HUDEP-2 (cell line): ENCODE data around the gene FGF14.

Source experiments
- DNase-seq, 76 experiments: peaks; one replicate each; lab custom pipeline; 2025; ENCODE audit not compliant: unreplicated experiment in 76 of 76; lab: John Stamatoyannopoulos, UW

FGF14 gene

DNA sequence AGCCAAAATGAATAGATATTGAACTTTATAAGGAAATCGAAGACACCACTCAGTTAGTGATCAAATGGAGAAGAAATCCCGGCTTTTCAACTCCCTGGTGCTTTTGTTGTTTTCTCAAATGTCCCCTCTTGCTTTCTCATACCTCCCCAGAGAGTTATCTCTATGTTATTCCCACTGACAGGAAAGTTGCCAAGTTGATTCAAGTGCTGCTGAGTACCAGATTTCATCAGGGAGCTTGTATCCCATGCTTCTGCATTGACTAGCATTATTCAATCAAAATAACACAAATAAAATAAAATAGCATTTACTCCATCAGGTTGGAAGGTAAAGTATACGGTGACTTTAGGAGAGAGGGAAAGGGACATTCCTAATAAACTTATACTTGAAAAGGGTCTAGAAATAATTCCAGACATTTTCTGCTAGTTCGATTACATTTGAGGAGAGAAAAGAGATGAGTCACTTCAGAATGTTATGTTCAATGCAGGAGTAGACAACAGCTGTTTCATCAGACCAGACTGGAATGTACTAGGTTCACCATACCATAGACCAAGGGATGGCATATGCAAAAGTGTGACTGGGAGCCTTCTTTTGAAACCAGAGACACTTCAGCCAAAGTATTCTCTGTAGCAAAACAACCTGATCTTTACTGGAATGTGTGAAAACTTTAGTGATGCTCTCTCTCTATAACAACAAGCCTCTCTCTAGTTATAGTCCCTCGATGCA is 397.8 kb downstream of the FGF14 start:
- no peak for DNase-seq

GRCh38 chr13:102002287-102002686 is 399.6 kb downstream of the FGF14 start:
- no peak for DNase-seq

- no peak for DNase-seq
Observed at GRCh38 chr13:102000764-102001163, 401.1 kb downstream of the FGF14 start.

DNA sequence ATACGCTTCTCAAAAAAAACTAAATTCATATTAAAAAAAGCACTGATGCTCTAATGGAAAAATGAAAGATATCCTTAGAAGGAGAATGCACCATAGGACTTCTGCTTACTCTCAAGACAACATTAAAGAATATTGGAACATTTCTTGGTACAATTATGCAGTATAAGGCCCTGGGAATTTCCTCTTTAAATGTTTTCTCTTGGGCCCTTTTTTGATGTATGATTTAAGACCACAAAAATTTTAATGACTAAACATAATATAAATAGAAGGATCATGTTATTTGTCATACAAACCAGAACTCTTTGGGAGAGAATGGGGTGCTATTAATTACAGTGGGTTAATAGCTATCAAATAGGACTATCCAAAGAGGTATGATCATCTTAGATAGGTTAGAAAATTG is 403.7 kb downstream of the FGF14 start:
- no peak for DNase-seq

GRCh38 chr13:101996954-101997353 is 404.9 kb downstream of the FGF14 start:
- no peak for DNase-seq

DNA sequence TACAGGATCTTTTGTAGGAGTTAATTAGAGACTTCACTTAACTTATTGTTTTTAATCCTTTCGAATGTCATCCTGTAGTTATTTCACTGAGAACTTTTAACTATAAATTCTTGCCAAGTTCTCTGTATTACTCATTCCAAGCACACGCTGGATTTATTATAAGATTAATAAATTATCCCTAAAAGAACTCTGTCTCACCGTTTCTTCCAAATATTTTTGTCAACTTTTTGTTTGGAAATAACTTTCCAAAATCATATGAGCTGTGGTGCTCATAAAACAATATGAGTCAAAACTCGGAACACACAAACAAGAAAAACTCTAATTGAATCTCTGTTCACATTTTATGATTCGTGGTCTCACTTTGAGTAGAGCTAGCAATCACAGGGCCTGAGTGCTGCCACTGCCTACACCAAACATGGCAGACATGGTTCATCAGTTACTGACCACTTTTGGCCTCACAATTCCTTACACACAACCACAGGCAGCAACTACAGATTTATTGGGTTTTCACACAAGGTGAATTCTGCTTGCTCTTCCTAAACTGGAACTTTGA is 412.0 kb downstream of the FGF14 start:
- DNase-seq, result no peak

GRCh38 chr13:101988140-101988539 is 413.7 kb downstream of the FGF14 start:
- no peak for DNase-seq

GRCh38 chr13:101986316-101986715 is 415.5 kb downstream of the FGF14 start:
- DNase-seq, result no peak

DNA sequence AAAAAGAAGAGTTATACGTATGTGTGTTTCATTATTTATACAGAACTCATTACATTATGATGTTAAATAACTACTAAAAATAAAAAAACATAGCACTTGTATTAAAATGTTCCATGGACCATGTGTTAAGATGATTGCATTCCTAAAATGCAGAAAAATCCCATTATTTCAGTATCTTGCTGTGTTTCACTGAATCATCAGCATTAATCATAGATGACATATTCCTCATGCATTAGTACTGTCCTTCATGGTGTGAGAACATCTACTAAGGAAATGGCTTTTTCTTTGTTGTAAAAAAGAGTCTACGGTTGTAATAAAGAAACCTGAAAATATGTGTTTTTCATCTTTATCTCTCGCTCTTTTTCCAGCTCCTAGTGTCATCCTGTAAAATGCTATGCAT is 416.5 kb downstream of the FGF14 start:
- DNase-seq, result no peak

- DNase-seq, result no peak
Observed at GRCh38 chr13:101982903-101983302, 418.9 kb downstream of the FGF14 start.

DNA sequence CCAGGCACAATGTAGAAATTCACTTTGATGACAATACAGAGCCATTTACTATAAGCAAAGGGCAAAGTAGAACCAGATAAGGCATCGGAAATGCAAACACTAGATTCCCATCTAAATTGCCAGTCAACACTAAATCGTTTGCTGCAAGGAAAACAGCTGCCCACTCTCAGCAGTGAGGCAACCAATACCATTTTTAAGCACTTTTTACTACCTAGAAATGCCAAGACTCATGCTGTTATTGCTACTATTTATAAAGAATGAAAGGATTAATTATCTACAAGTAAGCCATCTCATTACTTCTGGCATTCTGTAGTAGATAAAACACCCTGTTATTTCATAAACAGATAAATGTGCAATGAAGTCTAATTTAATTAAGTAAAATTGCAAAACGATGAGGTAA is 422.0 kb downstream of the FGF14 start:
- DNase-seq, result no peak

- DNase-seq, result no peak
Observed at GRCh38 chr13:101978552-101979315, 423.1 kb downstream of the FGF14 start.

DNA sequence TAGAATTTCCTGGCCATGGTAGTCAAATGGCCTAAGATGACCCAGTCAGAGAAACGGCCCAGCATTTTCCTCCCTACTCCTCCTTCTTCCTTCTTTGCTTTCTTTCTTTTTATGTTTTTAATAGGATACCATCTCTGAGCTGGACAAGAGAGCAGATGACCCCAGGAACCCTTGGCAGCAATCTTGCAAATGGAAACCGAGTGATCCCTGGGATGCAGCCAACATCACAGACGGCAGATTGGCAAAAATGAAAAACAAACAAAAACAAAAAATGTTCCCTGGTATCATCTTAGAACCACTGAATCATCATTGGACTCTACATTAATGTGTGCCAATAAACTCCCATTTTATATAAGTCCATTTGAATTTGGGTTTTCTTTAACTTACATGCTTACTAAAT is 424.4 kb downstream of the FGF14 start:
- no peak for DNase-seq

DNA sequence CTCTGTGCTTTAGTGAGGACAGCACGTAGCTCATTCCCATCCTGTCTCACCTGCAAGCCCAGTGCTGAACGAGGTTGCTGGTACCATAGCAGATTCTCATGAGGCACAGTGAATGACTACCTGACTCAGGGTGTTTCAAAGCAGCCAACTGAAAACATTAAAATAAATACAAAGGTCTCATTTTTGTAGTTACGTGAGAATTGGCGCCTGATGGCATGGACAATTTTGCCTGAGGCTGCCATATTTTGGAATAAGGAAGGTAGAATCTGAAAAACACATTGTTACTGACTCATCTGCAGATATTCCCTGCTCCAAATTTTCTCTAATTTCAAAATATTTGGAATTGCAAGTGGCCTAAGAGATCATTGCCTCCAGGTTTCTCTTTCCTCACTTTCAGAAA is 429.7 kb downstream of the FGF14 start:
- no peak for DNase-seq

DNA sequence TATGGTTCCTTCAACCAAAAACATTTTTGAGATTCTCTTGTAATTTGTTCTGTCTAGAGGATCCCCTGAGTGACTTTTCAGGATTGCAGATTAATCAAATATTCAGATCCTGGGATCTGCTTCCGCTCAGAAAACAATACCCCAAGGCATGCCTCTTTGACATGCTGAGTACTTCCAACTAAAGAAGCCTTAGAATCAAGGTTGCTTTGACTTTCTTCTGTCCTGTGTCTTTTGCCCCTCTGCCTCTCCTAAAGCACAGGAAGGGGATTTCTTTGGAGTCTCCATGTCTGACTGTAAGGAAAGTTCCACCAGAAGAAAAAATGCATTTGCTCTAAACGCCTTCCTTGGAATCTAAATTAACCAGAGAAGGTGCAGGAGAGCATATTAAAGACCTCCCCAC is 431.5 kb downstream of the FGF14 start:
- DNase-seq, result no peak

- DNase-seq, result no peak
Observed at GRCh38 chr13:101967781-101968180, 434.1 kb downstream of the FGF14 start.

GRCh38 chr13:101967216-101967615 is 434.6 kb downstream of the FGF14 start:
- no peak for DNase-seq

DNA sequence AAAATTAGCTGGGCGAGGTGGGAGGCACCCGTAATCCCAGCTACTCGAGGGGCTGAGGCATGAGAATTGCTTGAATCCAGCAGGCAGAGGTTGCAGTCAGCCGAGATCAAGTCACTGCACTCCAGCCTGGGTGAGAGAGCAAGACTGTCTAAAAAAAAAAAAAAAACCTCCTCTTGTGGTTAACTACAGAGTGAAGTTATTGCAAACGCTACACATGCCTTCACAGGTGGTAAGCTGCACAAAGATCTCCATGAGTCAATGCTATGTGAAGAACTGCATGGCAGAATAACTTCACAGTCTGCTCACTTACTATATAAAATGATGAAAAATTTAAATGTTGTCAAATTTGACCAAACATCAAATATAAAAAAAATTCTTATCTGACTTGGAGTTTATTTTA is 436.8 kb downstream of the FGF14 start:
- DNase-seq, result no peak

DNA sequence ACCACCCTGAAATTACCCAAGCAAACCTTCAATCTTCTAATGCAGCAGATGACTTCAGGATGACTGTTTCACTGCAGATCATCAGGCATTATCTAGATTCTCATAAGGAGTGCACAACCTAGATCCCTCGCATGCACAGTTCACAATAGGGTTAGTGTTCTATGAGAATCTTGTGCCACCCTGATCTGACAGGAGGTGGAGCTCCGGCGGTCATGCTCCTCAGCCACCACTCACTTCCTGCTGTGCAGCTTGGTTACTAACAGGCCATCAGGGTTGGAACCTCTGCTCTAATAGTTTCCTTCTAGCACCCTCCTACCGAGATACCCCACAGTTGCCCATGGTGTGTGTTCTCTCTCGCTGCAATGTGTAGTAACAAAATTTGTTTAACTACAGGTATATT is 442.8 kb downstream of the FGF14 start:
- no peak for DNase-seq

DNA sequence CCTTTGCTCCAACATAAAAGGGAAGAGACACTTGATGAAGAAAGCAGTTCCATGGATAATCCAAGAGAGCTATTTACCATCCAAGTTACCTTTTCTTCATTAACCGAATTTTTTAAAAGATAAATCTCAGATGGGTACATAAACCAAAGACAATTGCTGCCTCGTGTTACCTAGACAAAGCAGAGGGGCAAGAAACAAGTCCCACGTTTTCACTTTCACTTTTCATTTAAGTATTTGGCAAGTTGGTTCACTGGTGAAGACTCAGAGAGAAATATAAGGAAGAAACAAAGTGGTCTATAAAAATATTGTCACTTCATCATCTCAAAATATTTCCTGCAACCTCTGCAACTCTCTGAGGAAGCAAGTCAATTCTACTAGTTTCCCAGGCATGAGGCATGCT is 446.1 kb downstream of the FGF14 start:
- no peak for DNase-seq

DNA sequence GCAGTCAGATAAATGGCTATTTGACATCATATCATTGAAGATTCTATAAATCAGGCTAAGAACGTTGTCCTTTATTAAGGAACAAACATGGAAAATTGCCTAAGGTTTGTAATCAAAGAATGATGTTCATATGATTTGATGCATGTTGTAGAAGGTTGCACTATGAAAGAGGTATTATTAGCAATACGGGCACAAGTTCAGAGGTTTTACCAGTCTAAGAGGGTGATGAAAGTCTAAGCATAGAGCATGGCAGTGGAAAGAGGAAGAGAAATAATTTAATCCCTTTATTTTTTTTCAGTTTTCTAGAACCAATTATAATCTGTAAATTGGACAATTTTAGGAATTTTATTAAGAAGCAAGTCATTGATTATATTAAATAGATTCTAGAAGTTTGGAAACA is 450.7 kb downstream of the FGF14 start:
- no peak for DNase-seq

- no peak for DNase-seq
Observed at GRCh38 chr13:101949681-101950080, 452.2 kb downstream of the FGF14 start.
